Measurements from ENCODE around the gene LILRB4. TPM values are rescaled to one million over a fixed set of nuclear protein-coding genes. Genes with fewer than 3 reads are reported as not detected.

LILRB4 gene
- total and polyA plus RNA-seq, 2 donors (not counting 3 experiments of a cell fraction or from before 2014, with no cell fraction given) = not detected

- ChIA-PET POLR2A (no interaction called here), CTCF (interaction anchor here (1.4 to 4.8 kb wide), 8 partner anchors 9 to 460 kb away, joined by 5 to 42 read pairs (median 12); partner anchors contain the start of genes CDC42EP5 and LILRB4)
- Histone ChIP-seq H4K20me1 (replicated peaks; ENCODE audit: control insufficient read depth, extremely low read depth, insufficient read depth, low read length) (no peaks in the 10 kb centered on the region), H3K27ac (ENCODE audit: insufficient read depth, low read depth, low read length) (no peak overlapping the region), H3K4me3 (replicated peaks in 1 of 3; ENCODE audit: insufficient read depth in 1 of 3, low read depth in 1 of 3, low read length in 3 of 3) (no peak overlapping the region), H3K9ac (replicated peaks; ENCODE audit: extremely low read depth, insufficient read depth, low read length) (no peak overlapping the region), H3K27me3 (ENCODE audit: control insufficient read depth in 2 of 2, insufficient read depth in 2 of 2, low read length in 2 of 2) (no peaks in the 10 kb centered on the region), H3K4me2 (ENCODE audit: insufficient read depth, low read length) (no peak overlapping the region), H2AFZ (ENCODE audit: low read depth, low read length) (no peak overlapping the region), H3K9me3 (replicated peaks; ENCODE audit: control insufficient read depth, insufficient read depth, low read length) (no peaks in the 10 kb centered on the region), H3K36me3 (ENCODE audit: control insufficient read depth in 2 of 2, extremely low read depth in 1 of 2, insufficient read depth in 2 of 2, low read length in 2 of 2) (no peaks in the 10 kb centered on the region), H3K4me1 (ENCODE audit: control insufficient read depth, extremely low read depth, insufficient read depth, low read length) (no peaks in the 10 kb centered on the region), H3K79me2 (ENCODE audit: control insufficient read depth, insufficient read depth, low read length) (no peaks in the 10 kb centered on the region), H3K9me1 (replicated peaks; ENCODE audit: control insufficient read depth, extremely low read depth, insufficient read depth, low read length) (no peaks in the 10 kb centered on the region)
- dilution Hi-C loops (cut with MboI; ENCODE audit: extremely low pct_ligation_motif_present, low sequenced_read_pairs) (no loop called here), intact Hi-C loops (cut with micrococcal nuclease) (loop anchor here (10.0 kb wide), 1 partner anchor 462 kb away; no protein-coding TSS in a partner anchor)
- BruUV-seq (replicated peaks) = no TSS peak
- FAIRE-seq (no peak), DNase-seq (ENCODE audit: low read depth, low spot score) (no peak)
- TF ChIP-seq MAX (IDR thresholded peaks at IDR 0.05; ENCODE audit: insufficient read depth, insufficient read length) (no peak), CTCF (IDR thresholded peaks at IDR 0.05; ENCODE audit: extremely low read depth in 1 of 2, insufficient read depth in 1 of 2, low read depth in 1 of 2, low read length in 2 of 2) (no peak), FOS (IDR thresholded peaks at IDR 0.05; ENCODE audit: borderline replicate concordance, insufficient read depth, low read length) (no peak), MYC (IDR thresholded peaks at IDR 0.05; ENCODE audit: low read depth, low read length) (no peak)
Measured at GRCh38 chr19:54673222-54673621, 10.4 kb downstream of the LILRB4 start.

GRCh38 chr19:54674021-54674617, 11.3 kb downstream of the LILRB4 start:
- Histone ChIP-seq H3K27ac (ENCODE audit: insufficient read depth, low read depth, low read length) (no peak overlapping the region), H3K9me3 (replicated peaks; ENCODE audit: control insufficient read depth, insufficient read depth, low read length) (no peaks in the 10 kb centered on the region), H3K4me3 (replicated peaks in 1 of 3; ENCODE audit: insufficient read depth in 1 of 3, low read depth in 1 of 3, low read length in 3 of 3) (no peak overlapping the region), H3K4me2 (ENCODE audit: insufficient read depth, low read length) (no peak overlapping the region), H3K9me1 (replicated peaks; ENCODE audit: control insufficient read depth, extremely low read depth, insufficient read depth, low read length) (no peaks in the 10 kb centered on the region), H3K27me3 (ENCODE audit: control insufficient read depth in 2 of 2, insufficient read depth in 2 of 2, low read length in 2 of 2) (no peaks in the 10 kb centered on the region), H3K79me2 (ENCODE audit: control insufficient read depth, insufficient read depth, low read length) (no peaks in the 10 kb centered on the region), H3K9ac (replicated peaks; ENCODE audit: extremely low read depth, insufficient read depth, low read length) (no peak overlapping the region), H3K36me3 (ENCODE audit: control insufficient read depth in 2 of 2, extremely low read depth in 1 of 2, insufficient read depth in 2 of 2, low read length in 2 of 2) (no peaks in the 10 kb centered on the region), H4K20me1 (replicated peaks; ENCODE audit: control insufficient read depth, extremely low read depth, insufficient read depth, low read length) (no peaks in the 10 kb centered on the region), H2AFZ (ENCODE audit: low read depth, low read length) (no peak overlapping the region), H3K4me1 (ENCODE audit: control insufficient read depth, extremely low read depth, insufficient read depth, low read length) (no peaks in the 10 kb centered on the region)
- intact Hi-C loops (cut with micrococcal nuclease) = loop anchor here (10.0 kb wide), 1 partner anchor 461 kb away; no protein-coding TSS in a partner anchor
- POLR2A ChIA-PET = no interaction called here
- dilution Hi-C loops (cut with MboI; ENCODE audit: extremely low pct_ligation_motif_present, low sequenced_read_pairs) = no loop called here
- peak; percentile 30 for DNase-seq (ENCODE audit: low read depth, low spot score)
- peak; percentile 12 for FAIRE-seq
- BruUV-seq (replicated peaks) = no TSS peak
- CTCF ChIA-PET = interaction anchor here (0.6 to 4.8 kb wide), 16 partner anchors 8 to 1740 kb away, joined by 3 to 42 read pairs (median 8); partner anchors contain the start of genes CDC42EP5, LENG8 and LILRB4
- peak; percentile 62 to 71 for TF ChIP-seq CTCF (IDR thresholded peaks at IDR 0.05; ENCODE audit: extremely low read depth in 1 of 2, insufficient read depth in 1 of 2, low read depth in 1 of 2, low read length in 2 of 2)
- TF ChIP-seq MYC (IDR thresholded peaks at IDR 0.05; ENCODE audit: low read depth, low read length) = no peak
